ENCODE data around the gene ANKMY2. TPM values are rescaled to one million over a fixed set of nuclear protein-coding genes. Genes with fewer than 3 reads are reported as not detected.

The ANKMY2 gene
- total RNA-seq, 3 donors from 2014 or later: 19.5 to 25.8 (median 22.8) TPM

DNA sequence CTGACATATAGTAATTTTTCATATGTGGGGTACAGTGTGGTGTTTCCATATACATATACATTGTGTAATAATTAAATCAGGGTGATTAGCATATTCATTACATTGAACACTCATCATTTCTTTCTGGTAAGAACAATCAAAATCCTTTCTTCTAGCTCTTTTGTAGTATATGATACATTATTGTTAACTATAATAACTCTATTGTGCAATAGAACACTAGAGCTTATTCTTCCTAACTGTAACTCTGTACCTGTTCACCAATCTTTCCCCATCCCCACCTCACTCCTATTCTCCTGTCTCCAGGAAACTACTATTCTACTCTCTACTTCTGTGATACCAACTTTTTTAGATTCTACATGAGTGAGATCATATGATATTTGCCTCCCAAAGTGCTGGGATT lies 9.8 kb upstream of the ANKMY2 start:
- no peak overlapping the region for H3K4me3 ChIP-seq
- no peak for DNase-seq
- no peaks in the 10 kb centered on the region for H3K4me1 ChIP-seq (ENCODE audit: low read depth)
- H3K36me3 ChIP-seq (ENCODE audit: low read depth): no peaks in the 10 kb centered on the region
- no peaks in the 10 kb centered on the region for H3K9me3 ChIP-seq
- TF ChIP-seq, protein P1, sequence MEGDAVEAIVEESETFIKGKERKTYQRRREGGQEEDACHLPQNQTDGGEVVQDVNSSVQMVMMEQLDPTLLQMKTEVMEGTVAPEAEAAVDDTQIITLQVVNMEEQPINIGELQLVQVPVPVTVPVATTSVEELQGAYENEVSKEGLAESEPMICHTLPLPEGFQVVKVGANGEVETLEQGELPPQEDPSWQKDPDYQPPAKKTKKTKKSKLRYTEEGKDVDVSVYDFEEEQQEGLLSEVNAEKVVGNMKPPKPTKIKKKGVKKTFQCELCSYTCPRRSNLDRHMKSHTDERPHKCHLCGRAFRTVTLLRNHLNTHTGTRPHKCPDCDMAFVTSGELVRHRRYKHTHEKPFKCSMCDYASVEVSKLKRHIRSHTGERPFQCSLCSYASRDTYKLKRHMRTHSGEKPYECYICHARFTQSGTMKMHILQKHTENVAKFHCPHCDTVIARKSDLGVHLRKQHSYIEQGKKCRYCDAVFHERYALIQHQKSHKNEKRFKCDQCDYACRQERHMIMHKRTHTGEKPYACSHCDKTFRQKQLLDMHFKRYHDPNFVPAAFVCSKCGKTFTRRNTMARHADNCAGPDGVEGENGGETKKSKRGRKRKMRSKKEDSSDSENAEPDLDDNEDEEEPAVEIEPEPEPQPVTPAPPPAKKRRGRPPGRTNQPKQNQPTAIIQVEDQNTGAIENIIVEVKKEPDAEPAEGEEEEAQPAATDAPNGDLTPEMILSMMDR (IDR thresholded peaks at IDR 0.05): no peak
- no peak for ATAC-seq
- intact Hi-C loops (cut with DNase I, micrococcal nuclease): no loop called here

DNA sequence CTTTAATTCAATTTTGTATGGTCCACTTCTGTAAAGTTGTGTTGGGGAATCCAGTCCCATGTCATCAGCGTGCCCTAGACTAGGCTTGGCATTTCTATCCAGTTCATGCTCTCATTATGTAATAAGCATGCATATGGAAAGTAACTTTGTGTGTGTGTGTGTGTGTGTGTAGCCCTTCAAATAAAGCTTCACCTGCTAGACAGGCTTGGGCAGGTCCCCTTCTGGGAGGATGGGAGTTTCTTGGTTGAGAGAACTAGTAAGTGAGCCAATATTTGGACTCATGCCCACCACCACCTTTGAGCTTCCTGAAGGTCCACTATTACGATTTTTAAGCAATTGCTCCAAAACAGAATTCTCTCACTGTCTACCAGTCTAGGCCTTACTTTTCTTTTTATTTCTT lies 7.3 kb upstream of the ANKMY2 start:
- DNase-seq: no peak
- intact Hi-C loops (cut with DNase I, micrococcal nuclease): no loop called here
- no peaks in the 10 kb centered on the region for H3K9me3 ChIP-seq
- TF ChIP-seq, protein P1 (IDR thresholded peaks at IDR 0.05): no peak
- H3K36me3 ChIP-seq (ENCODE audit: low read depth): no peaks in the 10 kb centered on the region
- peak; percentile 63 for ATAC-seq
- peaks cover 5% of the 10 kb centered on the region for H3K4me1 ChIP-seq (ENCODE audit: low read depth)
- no peak overlapping the region for H3K4me3 ChIP-seq

DNA sequence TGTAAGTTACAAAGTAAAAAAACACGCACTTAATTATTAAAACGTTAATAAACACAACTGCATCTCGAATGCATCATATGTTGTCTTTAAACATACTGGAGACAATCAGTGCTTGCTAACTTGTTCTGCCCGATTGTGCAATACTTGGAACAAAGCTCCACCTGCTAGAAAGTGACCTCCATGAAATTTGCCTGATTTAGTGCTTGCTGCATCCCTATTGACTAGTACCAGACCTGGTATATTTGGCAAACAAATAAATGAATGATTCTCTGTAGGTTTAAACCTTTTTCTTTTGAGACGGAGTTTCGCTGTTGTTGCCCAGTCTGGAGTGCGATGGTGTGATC lies 6.7 kb upstream of the ANKMY2 start:
- intact Hi-C loops (cut with DNase I, micrococcal nuclease): no loop called here
- no peak for DNase-seq
- ATAC-seq: no peak
- Histone ChIP-seq H3K36me3 (ENCODE audit: low read depth) (no peaks in the 10 kb centered on the region), H3K9me3 (no peaks in the 10 kb centered on the region), H3K4me1 (ENCODE audit: low read depth) (peaks cover 6% of the 10 kb centered on the region), H3K4me3 (no peak overlapping the region)
- TF ChIP-seq, protein P1 (IDR thresholded peaks at IDR 0.05): no peak

DNA sequence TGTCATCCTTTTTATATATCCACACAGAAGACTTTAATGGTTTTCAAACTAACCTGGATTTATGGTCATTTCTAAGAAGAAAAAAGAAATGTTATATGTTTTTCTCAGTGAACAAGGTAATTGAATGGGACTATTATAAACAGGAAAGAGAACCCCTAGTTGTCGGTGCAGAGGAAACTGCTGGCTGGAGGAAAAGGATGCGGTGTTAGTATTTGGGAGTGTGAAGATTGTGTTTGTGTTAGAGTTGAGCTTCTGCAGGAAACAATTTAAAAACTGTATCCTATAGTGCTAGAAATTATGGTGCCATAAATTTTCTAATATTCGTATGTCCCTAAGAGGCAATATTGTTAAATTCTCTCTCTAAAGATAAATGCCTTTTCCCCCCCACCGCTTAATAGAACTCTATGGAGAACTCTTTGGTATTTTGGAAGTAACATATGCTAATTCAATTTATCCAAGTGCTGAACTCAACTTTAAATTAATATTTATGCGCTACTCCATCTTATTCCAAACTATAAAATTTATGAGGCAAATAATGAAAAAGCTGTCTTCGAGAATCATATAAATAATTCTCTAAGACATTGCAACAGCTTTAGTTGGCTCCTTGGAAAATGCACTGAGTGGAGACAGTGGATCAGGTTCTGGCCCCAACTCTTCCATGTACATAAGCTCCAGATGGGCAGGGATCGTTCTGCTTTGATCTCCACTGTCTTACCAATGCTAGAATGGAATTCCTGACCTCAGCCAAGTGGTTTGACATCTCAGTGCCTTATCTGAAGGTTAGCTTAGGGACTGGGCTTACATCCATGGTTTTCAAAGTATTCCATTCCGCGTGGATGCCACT lies 6.1 kb upstream of the ANKMY2 start:
- TF ChIP-seq, protein P1 (IDR thresholded peaks at IDR 0.05): no peak
- no peaks in the 10 kb centered on the region for H3K36me3 ChIP-seq (ENCODE audit: low read depth)
- no peak for DNase-seq
- no peaks in the 10 kb centered on the region for H3K9me3 ChIP-seq
- intact Hi-C loops (cut with DNase I, micrococcal nuclease): no loop called here
- peaks cover 7% of the 10 kb centered on the region for H3K4me1 ChIP-seq (ENCODE audit: low read depth)
- no peak overlapping the region for H3K4me3 ChIP-seq
- ATAC-seq: no peak

DNA sequence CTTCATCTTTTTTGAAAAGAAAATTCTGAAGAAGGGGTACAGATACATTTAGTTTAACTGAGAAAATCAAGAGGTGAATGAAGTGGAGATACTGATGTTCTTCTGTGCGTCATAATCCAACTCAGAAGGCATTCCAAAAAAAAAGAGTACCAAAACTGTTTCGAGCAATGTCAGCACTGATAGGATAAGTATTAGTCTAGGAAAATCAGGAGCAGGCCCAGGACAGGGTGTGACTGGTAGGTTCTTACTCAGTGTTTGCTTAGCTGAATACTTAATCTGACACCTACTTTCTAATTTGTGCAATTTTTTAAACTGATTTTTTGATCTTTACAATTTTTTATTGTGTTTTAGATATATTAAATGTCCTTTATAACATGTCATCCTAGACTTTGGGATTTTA lies 4.7 kb upstream of the ANKMY2 start:
- Histone ChIP-seq H3K36me3 (ENCODE audit: low read depth) (no peaks in the 10 kb centered on the region), H3K4me1 (ENCODE audit: low read depth) (peaks cover 7% of the 10 kb centered on the region), H3K9me3 (no peaks in the 10 kb centered on the region), H3K4me3 (no peak overlapping the region)
- TF ChIP-seq, protein P1 (IDR thresholded peaks at IDR 0.05): no peak
- ATAC-seq (no peak), DNase-seq (no peak)
- intact Hi-C loops (cut with DNase I, micrococcal nuclease): no loop called here
